HepG2 (cell line): ENCODE measurements around the gene ZBTB46. TPM values are rescaled to one million over a fixed set of nuclear protein-coding genes. Genes with fewer than 3 reads are reported as not detected.

Source experiments
- FIP1L1 ChIP-seq: fragments of 200-400 bp; formaldehyde crosslinking; IDR thresholded peaks from 2 replicates; pipeline ENCODE4 v1.6.1; 2018; ENCODE audit warnings: low read depth, mild to moderate bottlenecking, low read length, moderate library complexity, borderline replicate concordance; ENCODE audit not compliant: insufficient read depth
- HINFP ChIP-seq: sonication (generic); formaldehyde crosslinking; IDR thresholded peaks from 2 replicates; pipeline ENCODE4 v1.4.0; 2020; ENCODE audit warnings: low read depth, mild to moderate bottlenecking, missing genetic modification reagents
- KLF6 ChIP-seq: IDR thresholded peaks from 2 replicates; pipeline ENCODE4 v1.8.0; 2016; ENCODE audit warnings: missing biosample characterization, missing genetic modification reagents
- MBNL3 ChIP-seq: fragments of 250-450 bp; sonication (Bioruptor Pico); conservative IDR thresholded peaks from 2 replicates; pipeline ENCODE4 v1.8.0; 2022; ENCODE audit warnings: mild to moderate bottlenecking, inconsistent platforms
- MEIS1 ChIP-seq: sonication (generic); formaldehyde crosslinking; IDR thresholded peaks from 2 replicates; pipeline ENCODE4 v1.9.0; 2021; ENCODE audit warnings: mild to moderate bottlenecking, missing genetic modification reagents, moderate library complexity, borderline replicate concordance
- NFE2L2 ChIP-seq: fragments of 150-350 bp; IDR thresholded peaks from 2 replicates; pipeline ENCODE4 v1.6.1; 2014; ENCODE audit warnings: low read length
- POLR2AphosphoS2 ChIP-seq: IDR thresholded peaks from 2 replicates; pipeline ENCODE4 v1.6.1; 2011; ENCODE audit warnings: low read depth, low read length, improper control_type of control experiment
- SIX1 ChIP-seq: sonication (generic); formaldehyde crosslinking; IDR thresholded peaks from 2 replicates; pipeline ENCODE4 v1.4.0; 2020; ENCODE audit warnings: missing genetic modification reagents, borderline replicate concordance
- SKI ChIP-seq: fragments of 450-650 bp; IDR thresholded peaks from one replicate; pipeline ENCODE4 v1.6.1; 2018; ENCODE audit warnings: mild to moderate bottlenecking; ENCODE audit not compliant: partially characterized antibody
- SMARCE1 ChIP-seq: fragments of 450-650 bp; IDR thresholded peaks from 2 replicates; pipeline ENCODE4 v1.6.1; 2017; ENCODE audit warnings: borderline replicate concordance
- SP1 ChIP-seq, 2 experiments: fragments of 450-650 bp in 1 of 2; sonication (generic) in 1 of 2; formaldehyde crosslinking in 1 of 2; IDR thresholded peaks; 2 replicates each; pipeline versions ENCODE4 v1.4.0 to v1.6.1; 2016 to 2020; ENCODE audit warnings: missing genetic modification reagents in 1 of 2
- SPEN ChIP-seq: sonication (generic); formaldehyde crosslinking; IDR thresholded peaks from 2 replicates; pipeline ENCODE4 v1.5.1; 2020; ENCODE audit warnings: low read depth, mild to moderate bottlenecking, missing genetic modification reagents
- TBX2 ChIP-seq: sonication (generic); formaldehyde crosslinking; IDR thresholded peaks from 2 replicates; pipeline ENCODE4 v1.5.0; 2020; ENCODE audit warnings: missing genetic modification reagents, mild to moderate bottlenecking, borderline replicate concordance
- UBTF ChIP-seq: sonication (generic); formaldehyde crosslinking; IDR thresholded peaks from 2 replicates; pipeline ENCODE4 v1.4.0; 2020; ENCODE audit warnings: mild to moderate bottlenecking, missing genetic modification reagents
- ZFP82 ChIP-seq: sonication (generic); formaldehyde crosslinking; IDR thresholded peaks from 2 replicates; pipeline ENCODE4 v1.5.1; 2020; ENCODE audit warnings: mild to moderate bottlenecking, missing genetic modification reagents, borderline replicate concordance
- ZKSCAN5 ChIP-seq: sonication (generic); formaldehyde crosslinking; IDR thresholded peaks from 2 replicates; pipeline ENCODE4 v1.5.1; 2020; ENCODE audit warnings: mild to moderate bottlenecking, missing genetic modification reagents
- ZNF143 ChIP-seq: sonication (generic); formaldehyde crosslinking; IDR thresholded peaks from 2 replicates; pipeline ENCODE4 v1.4.0; 2020; ENCODE audit warnings: missing genetic modification reagents
- ZNF44 ChIP-seq: sonication (generic); formaldehyde crosslinking; IDR thresholded peaks from 2 replicates; pipeline ENCODE4 v1.5.1; 2020; ENCODE audit warnings: mild to moderate bottlenecking, missing genetic modification reagents
- ZNF512B ChIP-seq: sonication (generic); formaldehyde crosslinking; IDR thresholded peaks from 2 replicates; pipeline ENCODE4 v1.5.1; 2020; ENCODE audit warnings: missing genetic modification reagents, mild to moderate bottlenecking, borderline replicate concordance
- ZNF589 ChIP-seq: sonication (generic); formaldehyde crosslinking; conservative IDR thresholded peaks from 2 replicates; pipeline ENCODE4 v1.8.0; 2022; ENCODE audit warnings: mild to moderate bottlenecking, moderate library complexity, missing genetic modification reagents
- ZNF614 ChIP-seq: IDR thresholded peaks from 2 replicates; pipeline ENCODE4 v1.6.1; 2018; ENCODE audit warnings: missing biosample characterization, missing genetic modification reagents, inconsistent platforms, borderline replicate concordance
- ZNF672 ChIP-seq: sonication (generic); formaldehyde crosslinking; IDR thresholded peaks from 2 replicates; pipeline ENCODE4 v1.8.1; 2022; ENCODE audit warnings: missing genetic modification reagents
- ZNF674 ChIP-seq: sonication (generic); formaldehyde crosslinking; IDR thresholded peaks from 2 replicates; pipeline ENCODE4 v1.5.0; 2020; ENCODE audit warnings: low read depth, mild to moderate bottlenecking, missing genetic modification reagents
- ZNF788 ChIP-seq: sonication (generic); formaldehyde crosslinking; IDR thresholded peaks from 2 replicates; pipeline ENCODE4 v1.5.0; 2020; ENCODE audit warnings: mild to moderate bottlenecking, missing genetic modification reagents, borderline replicate concordance
- ZNF792 ChIP-seq: IDR thresholded peaks from 2 replicates; pipeline ENCODE4 v1.6.1; 2016
- polyA plus RNA-seq, 8 experiments: library from polyadenylated mRNA; depleted of rRNA in 3 of 8; stranded (reverse) in 7 of 8; unstranded in 1 of 8; fragments of >200 nt; fragmentation: Illumina TruSeq in 4 of 8; extraction: Trizol in 4 of 8; gene quantifications; 2 replicates each; pipeline versions ENCODE4 v1.2.1 to v1.2.3, GENCODE V29; 2011 to 2016; ENCODE audit warnings: low read depth in 4 of 8, missing spikeins in 1 of 8, mixed read lengths in 1 of 8; ENCODE audit not compliant: insufficient read depth in 1 of 8
- total RNA-seq, 5 experiments: library from RNA; depleted of rRNA; stranded (reverse); fragments of >200 nt; fragmentation: Illumina TruSeq; extraction: Trizol; gene quantifications; 2 replicates each; pipeline ENCODE4 v1.2.3, GENCODE V29; 2016; ENCODE audit warnings: low read depth in 1 of 5

Gene ZBTB46
- total and polyA plus RNA-seq, 2 of the 13 experiments (the other 11 are each of a cell fraction or from before 2014, with no cell fraction given) = 1.6 to 13.5 TPM

- TF ChIP-seq ZNF672 (CRISPR knock-in tag) (no peak), SIX1 (CRISPR knock-in tag) (no peak), NFE2L2 (no peak), ZNF44 (CRISPR knock-in tag) (no peak), ZNF614 (0 out of 2 replicates have a peak, but pooled peaks have one; percentile 2), SP1 (IDR thresholded peaks at IDR 0.05) (no peak), SP1 (CRISPR knock-in tag; IDR thresholded peaks at IDR 0.05) (no peak), MBNL3 (CRISPR knock-in tag) (0 out of 2 replicates have a peak, but pooled peaks have one; percentile 51), SKI (no peak), SMARCE1 (no peak), ZKSCAN5 (CRISPR knock-in tag) (no peak), UBTF (CRISPR knock-in tag) (peak; percentile 74), ZNF512B (0 out of 2 replicates have a peak, but pooled peaks have one; percentile 68), HINFP (CRISPR knock-in tag) (no peak; the same call in 1 of the 2 replicates), KLF6 (CRISPR knock-in tag) (no peak), TBX2 (CRISPR knock-in tag) (peak; percentile 49), SPEN (0 out of 2 replicates have a peak, but pooled peaks have one; percentile 37), ZNF589 (no peak), ZNF143 (CRISPR knock-in tag) (no peak), POLR2AphosphoS2 (no peak), MEIS1 (CRISPR knock-in tag) (no peak), FIP1L1 (no peak), ZNF788 (peak; percentile 74; the same call in 1 of the 2 replicates), ZFP82 (no peak), ZNF674 (CRISPR knock-in tag) (no peak), ZNF792 (CRISPR knock-in tag) (no peak)
Observed at GRCh38 chr20:63846128-63846771, 15.2 kb upstream of the ZBTB46 start (continued).
